GM21526 (cell line): ENCODE results near the gene WDR81.
"Not testable (repeated sequence)": the region's sequence is repeated elsewhere in the genome, so short reads cannot be mapped to it uniquely, and the experiment has no call there.

Experiments
- ATAC-seq: cut with Tn5 transposase; IDR thresholded peaks from one replicate; pipeline ENCODE4 v1.9.1; 2021; ENCODE audit warnings: moderate library complexity; ENCODE audit not compliant: unreplicated experiment, low FRiP score

Gene WDR81

GRCh38 chr17:1724351-1724868 is at the start of gene WDR81:
Gene WDR81 (plus strand): TSS chr17:1724704. CDS start chr17:1724960, 256 bp downstream.
- peak; percentile 39 for ATAC-seq

- no peak for ATAC-seq
Measured at GRCh38 chr17:1676401-1676800, 48.1 kb upstream of the WDR81 start.

- no peak for ATAC-seq
Measured at GRCh38 chr17:1683459-1683858, 41.0 kb upstream of the WDR81 start.

- peak; percentile 95 for ATAC-seq
Measured at GRCh38 chr17:1684378-1685189, 39.9 kb upstream of the WDR81 start, which contains the start of gene PRPF8. Gene PRPF8 (minus strand): TSS chr17:1684867. CDS start chr17:1684571, 296 bp downstream.

GRCh38 chr17:1686086-1686485 is 38.4 kb upstream of the WDR81 start:
- ATAC-seq = no peak

GRCh38 chr17:1688405-1688804 is 36.1 kb upstream of the WDR81 start:
- not testable (repeated sequence) for ATAC-seq

- ATAC-seq = no peak
Measured at GRCh38 chr17:1690544-1691221, 33.8 kb upstream of the WDR81 start.

GRCh38 chr17:1693339-1693738 is 31.2 kb upstream of the WDR81 start:
- ATAC-seq = no peak

GRCh38 chr17:1695365-1695764 is 29.1 kb upstream of the WDR81 start:
- no peak for ATAC-seq

GRCh38 chr17:1697681-1698080 is 26.8 kb upstream of the WDR81 start:
- no peak for ATAC-seq

GRCh38 chr17:1699891-1700290 is 24.6 kb upstream of the WDR81 start:
- ATAC-seq = not testable (repeated sequence)

GRCh38 chr17:1703063-1703462 is 21.4 kb upstream of the WDR81 start:
- ATAC-seq = no peak

GRCh38 chr17:1705004-1705403 is 19.5 kb upstream of the WDR81 start:
- ATAC-seq = no peak

GRCh38 chr17:1707107-1707506 is 17.4 kb upstream of the WDR81 start:
- no peak for ATAC-seq

GRCh38 chr17:1708791-1709346 is 15.6 kb upstream of the WDR81 start:
- not testable (repeated sequence) for ATAC-seq

- no peak for ATAC-seq
Measured at GRCh38 chr17:1709403-1709951, 15.0 kb upstream of the WDR81 start.

- no peak for ATAC-seq
Measured at GRCh38 chr17:1709971-1710806, 14.3 kb upstream of the WDR81 start, which contains the start of gene TLCD2. Gene TLCD2 (minus strand): TSS chr17:1710377. CDS start chr17:1710242, 135 bp downstream.

GRCh38 chr17:1710807-1711553 is 13.5 kb upstream of the WDR81 start:
- no peak for ATAC-seq

GRCh38 chr17:1711804-1712203 is 12.7 kb upstream of the WDR81 start:
- no peak for ATAC-seq
